PFSK-1 (cell line): ENCODE measurements around the gene SLC2A4.

Experiments
- FOXP2 ChIP-seq: optimal IDR thresholded peaks from 2 replicates; pipeline ENCODE3; 2011; ENCODE audit warnings: borderline replicate concordance, control low read depth, inconsistent platforms; ENCODE audit not compliant: insufficient read depth; ENCODE audit errors: extremely low read length, extremely low read depth
- POLR2AphosphoS5 ChIP-seq: IDR thresholded peaks from 2 replicates; pipeline ENCODE4 v1.6.1; 2012; ENCODE audit warnings: low read depth, mild to moderate bottlenecking, control low read depth, low read length, moderate library complexity
- REST ChIP-seq, 2 experiments: IDR thresholded peaks; 2 replicates each; pipeline versions ENCODE4 v1.6.1 to v1.8.0; 2011 to 2012; ENCODE audit warnings: low read depth in 2 of 2, low read length in 2 of 2, control low read depth in 1 of 2, inconsistent platforms in 1 of 2, mild to moderate bottlenecking in 1 of 2, moderate library complexity in 1 of 2; ENCODE audit not compliant: insufficient read depth in 1 of 2
- SIN3A ChIP-seq: IDR thresholded peaks from 2 replicates; pipeline ENCODE4 v1.6.1; 2012; ENCODE audit warnings: mild to moderate bottlenecking, low read length, moderate library complexity, borderline replicate concordance; ENCODE audit not compliant: insufficient read depth
- TAF1 ChIP-seq: IDR thresholded peaks from 2 replicates; pipeline ENCODE4 v1.6.1; 2012; ENCODE audit warnings: low read length, control low read depth, borderline replicate concordance; ENCODE audit not compliant: insufficient read depth

- TF ChIP-seq POLR2AphosphoS5 (no peak), REST (IDR thresholded peaks at IDR 0.05; ENCODE audit: insufficient read depth in 1 of 2, low read depth in 2 of 2, low read length in 2 of 2) (no peak), TAF1 (no peak), SIN3A (no peak), FOXP2 (no peak)
Measured at GRCh38 chr17:7293816-7294613, 12.5 kb downstream of the SLC2A4 start.
